GM19438 (cell line): ENCODE measurements around the gene BLID.

Experiments
- ATAC-seq: cut with Tn5 transposase; IDR thresholded peaks from one replicate; pipeline ENCODE4 v1.9.1; 2021; ENCODE audit warnings: low read depth; ENCODE audit not compliant: unreplicated experiment

BLID gene

GRCh38 chr11:122115524-122116379, at the start of gene BLID:
Gene BLID (minus strand): TSS chr11:122116215. CDS start chr11:122115922, 293 bp downstream.
- ATAC-seq, result no peak

GRCh38 chr11:122163053-122163819, 47.2 kb upstream of the BLID start:
- ATAC-seq, result no peak

GRCh38 chr11:122162095-122162494, 46.1 kb upstream of the BLID start:
- ATAC-seq, result no peak

- ATAC-seq, result no peak
Measured at GRCh38 chr11:122160841-122161590, 45.0 kb upstream of the BLID start.

DNA sequence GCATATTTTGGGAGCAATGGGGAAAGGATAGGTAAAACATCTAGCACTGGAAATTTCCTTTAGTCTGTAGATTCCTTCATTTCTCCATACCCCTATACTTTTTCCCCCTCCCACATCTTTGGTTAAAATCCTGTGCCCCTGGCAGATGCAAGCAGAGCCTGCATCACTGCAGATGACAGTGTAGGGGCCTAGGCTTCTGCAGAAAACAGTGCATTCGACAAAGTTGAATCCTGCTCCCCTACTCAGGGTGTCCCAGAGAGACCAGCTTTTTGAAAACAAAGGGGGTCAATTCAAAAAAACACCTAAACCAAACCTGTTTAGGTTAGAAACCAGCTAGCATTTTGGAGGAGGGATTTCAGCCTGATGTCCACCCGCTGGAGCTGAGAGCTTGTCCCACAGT, 43.8 kb upstream of the BLID start:
- no peak for ATAC-seq

DNA sequence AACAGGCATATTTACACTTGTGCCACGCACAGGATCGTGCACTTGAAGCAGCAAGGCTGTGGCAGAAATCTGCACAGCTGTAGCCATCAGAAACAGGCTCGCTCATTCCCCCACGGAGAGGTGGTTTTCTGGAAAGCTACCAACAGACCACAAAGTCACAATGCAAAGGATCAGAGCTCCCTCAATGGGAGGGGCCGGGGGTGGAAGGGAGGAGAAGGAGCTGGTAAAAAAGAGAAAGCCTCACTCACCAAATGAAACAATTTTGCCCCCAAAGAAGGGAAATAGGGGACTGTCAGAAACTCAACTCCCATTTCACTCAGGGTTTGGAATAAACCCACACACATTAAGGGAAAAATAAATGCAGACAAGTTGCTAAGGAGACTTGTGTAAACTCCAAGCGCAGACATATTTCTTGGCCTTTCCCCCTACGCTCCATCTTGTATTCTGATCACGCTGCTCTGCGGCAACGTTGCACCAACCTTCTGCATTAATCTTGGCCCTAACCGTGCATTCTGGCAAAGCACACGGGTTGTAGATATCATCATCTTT, 43.2 kb upstream of the BLID start:
- no peak for ATAC-seq

- ATAC-seq, result no peak
Measured at GRCh38 chr11:122158171-122158570, 42.2 kb upstream of the BLID start.

GRCh38 chr11:122157653-122158161, 41.7 kb upstream of the BLID start:
- ATAC-seq, result no peak

GRCh38 chr11:122156940-122157382, 40.9 kb upstream of the BLID start:
- ATAC-seq, result no peak

DNA sequence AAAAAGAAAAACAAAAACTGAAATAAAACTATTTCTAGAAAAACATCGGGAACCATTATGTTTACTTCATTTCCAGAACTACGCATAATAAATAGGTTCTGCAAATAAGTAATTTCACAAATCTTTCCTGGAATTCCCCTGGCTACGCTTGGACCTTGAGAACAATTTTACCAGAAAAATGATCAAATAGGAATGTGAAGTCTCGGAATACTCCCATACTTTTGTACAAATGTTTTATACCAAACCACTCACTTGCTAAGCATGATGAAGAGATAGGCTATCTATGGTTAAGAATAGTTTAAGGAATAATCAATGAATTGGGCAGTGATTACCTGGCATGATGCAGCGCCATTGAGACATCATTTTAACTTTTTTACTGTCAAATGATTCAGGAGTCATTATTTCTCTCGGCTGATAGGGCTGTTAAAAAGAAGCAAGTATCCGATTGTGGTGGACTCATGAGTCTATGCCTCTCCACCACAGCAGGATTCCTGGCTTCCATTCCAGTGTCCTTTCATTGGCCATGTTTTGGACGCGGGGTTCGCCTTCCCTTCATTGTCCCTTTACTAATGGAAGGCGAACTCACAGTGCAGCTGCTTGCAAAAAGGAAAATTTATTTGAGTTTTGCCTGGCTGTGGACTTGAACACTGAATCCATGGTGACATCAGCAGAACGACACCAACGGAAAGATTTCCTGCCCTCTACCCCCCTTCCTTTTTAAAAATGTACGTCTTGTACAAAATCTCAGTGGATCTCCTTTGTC, 39.9 kb upstream of the BLID start:
- ATAC-seq, result no peak

- ATAC-seq, result no peak
Measured at GRCh38 chr11:122154994-122155393, 39.0 kb upstream of the BLID start.

DNA sequence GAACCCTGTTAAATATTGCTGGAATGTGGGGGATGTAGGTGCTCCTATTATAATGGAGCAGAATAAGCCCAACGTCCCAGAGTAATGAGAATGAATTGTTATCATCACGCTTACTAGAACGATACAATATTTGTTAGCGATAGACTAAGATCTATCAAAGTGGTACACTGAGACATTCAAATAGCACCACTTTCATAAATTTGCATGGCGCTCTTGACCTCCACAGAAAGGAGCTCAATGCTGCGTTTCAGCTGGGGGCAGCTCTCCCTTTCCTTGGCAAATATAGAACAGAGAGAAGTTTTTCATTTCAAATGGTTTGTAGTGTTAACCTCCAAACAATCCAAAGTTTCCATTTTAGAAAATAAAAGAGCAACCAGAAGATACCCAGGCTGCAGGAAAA, 38.2 kb upstream of the BLID start:
- no peak for ATAC-seq

DNA sequence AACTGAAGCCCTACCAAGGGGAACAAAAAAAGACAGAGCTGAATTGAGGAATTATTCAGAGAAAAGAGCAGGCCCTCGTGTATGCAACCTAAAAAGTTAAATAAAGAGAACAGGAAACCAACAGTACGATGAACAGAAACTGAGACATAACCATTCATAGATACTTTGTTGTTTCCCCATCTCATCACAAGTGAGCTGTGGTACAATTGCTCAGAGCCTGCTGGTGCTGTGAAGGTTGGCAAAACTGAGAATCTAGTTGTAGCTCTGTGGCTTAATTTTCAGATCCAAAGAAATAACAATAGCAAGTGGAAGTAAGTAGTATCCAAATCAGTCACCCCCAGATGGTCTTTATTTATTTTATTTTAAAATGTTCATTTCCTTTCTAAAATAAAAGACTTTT, 37.7 kb upstream of the BLID start:
- no peak for ATAC-seq

- ATAC-seq, result no peak
Measured at GRCh38 chr11:122150216-122151124, 34.5 kb upstream of the BLID start.

DNA sequence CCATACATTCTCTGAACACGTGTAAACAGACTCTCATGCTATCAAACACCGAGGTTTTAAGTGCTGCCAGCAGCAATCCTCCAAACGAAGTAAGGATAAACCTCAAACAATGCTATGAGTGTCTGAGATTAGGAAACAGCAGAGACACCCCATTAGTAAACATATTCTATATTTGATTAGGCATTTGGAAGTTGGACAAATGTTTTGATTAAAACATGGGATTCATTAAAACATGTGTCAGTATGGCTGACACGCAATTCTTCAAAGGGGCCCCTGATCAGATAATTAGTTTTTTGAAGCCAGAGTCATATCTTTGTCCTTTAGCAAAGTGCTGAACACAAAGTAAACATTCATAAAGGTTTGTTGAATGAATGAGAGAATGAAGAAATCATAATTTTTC, 33.2 kb upstream of the BLID start:
- ATAC-seq, result no peak

DNA sequence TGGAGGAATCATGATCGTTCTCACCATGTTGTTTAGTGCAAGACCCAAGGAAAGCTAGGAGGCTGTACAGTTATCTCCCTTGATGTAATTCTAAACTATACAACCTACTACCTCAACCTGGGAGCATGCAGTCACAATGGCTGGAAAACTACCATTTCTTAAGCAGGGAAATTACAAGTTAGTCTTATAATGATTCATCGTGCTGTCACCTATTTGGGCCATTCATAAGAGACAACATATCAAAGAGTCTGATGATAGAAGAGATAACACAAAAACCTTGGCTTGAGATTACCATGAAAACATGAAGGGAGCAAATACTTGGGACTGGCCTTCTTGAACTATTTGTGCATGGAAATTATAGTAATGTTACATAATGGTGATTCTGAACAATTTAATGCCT, 30.5 kb upstream of the BLID start:
- no peak for ATAC-seq

GRCh38 chr11:122145715-122146274, 29.8 kb upstream of the BLID start:
- ATAC-seq, result no peak

GRCh38 chr11:122144752-122145151, 28.7 kb upstream of the BLID start:
- no peak for ATAC-seq
